HCT116 (cell line): ENCODE results near the gene SLC1A3. TPM values are rescaled to one million over a fixed set of nuclear protein-coding genes. Genes with fewer than 3 reads are reported as not detected.

Experiments
- ATAC-seq: fragments of 200-7000 bp; cut with Tn5 transposase; 2 replicates; pipeline ENCODE4 v1.9.1; 2020; ENCODE audit warnings: mild to moderate bottlenecking, moderate library complexity
- BruUV-seq: library from RNA; stranded (reverse); fragments of 400-500 nt; replicated peaks from 2 replicates; lab custom pipeline; 2021; lab: Mats Ljungman, UMichigan
- CTCF ChIA-PET: fragments of 300-600 bp; sonication (Branson Sonifier 250); formaldehyde crosslinking; loops from one replicate; lab custom pipeline; 2021; ENCODE audit warnings: antibody characterized with exemption; lab: Charles Lee
- POLR2A ChIA-PET: fragments of 300-600, 350-600 bp; sonication (Branson Sonifier 250); formaldehyde crosslinking; loops from one replicate; lab custom pipeline; 2021; ENCODE audit warnings: antibody characterized with exemption; lab: Charles Lee
- RAD21 ChIA-PET, 2 experiments: fragments of 300-600 bp; sonication (Branson Sonifier 250); formaldehyde crosslinking; loops; one replicate each; lab custom pipeline; 2023; ENCODE audit warnings: low total read pairs in 2 of 2; ENCODE audit not compliant: uncharacterized antibody in 2 of 2, unreplicated experiment in 2 of 2, low non-redundant PET in 1 of 2; lab: Charles Lee
- DNase-seq: peaks from one replicate; pipeline ENCODE4 v3.0.0-alpha.2; 2010; ENCODE audit warnings: low read depth, low spot score
- H2AFZ ChIP-seq: fragments of 200-600 bp; shearing (Covaris generic), sonication (generic); 2 replicates; pipeline ENCODE4 v1.6.1; 2017; ENCODE audit warnings: low read depth, mixed run types, mixed read lengths, antibody characterized with exemption, low read length; ENCODE audit not compliant: poor library complexity, severe bottlenecking
- H3K27ac ChIP-seq: 2 replicates; pipeline ENCODE4 v1.5.1; 2012; ENCODE audit warnings: low read depth, low read length
- H3K27me3 ChIP-seq: fragments of 200-600 bp; sonication (generic); 2 replicates; pipeline ENCODE4 v1.6.1; 2016; ENCODE audit warnings: mixed run types, low read length, mixed read lengths; ENCODE audit not compliant: insufficient read depth
- H3K36me3 ChIP-seq, 2 experiments: fragments of 200-500 bp in 1 of 2; fragments of 200-600 bp in 1 of 2; sonication (Bioruptor generic) in 1 of 2; sonication (generic) in 1 of 2; 2 replicates each; pipeline versions ENCODE4 v1.5.1 to v1.6.1; 2014 to 2016; ENCODE audit warnings: low read length in 2 of 2, inconsistent platforms in 1 of 2, mixed read lengths in 1 of 2, mixed run types in 1 of 2; ENCODE audit not compliant: insufficient read depth in 2 of 2, control insufficient read depth in 1 of 2
- H3K4me1 ChIP-seq, 2 experiments: fragments of 200-600 bp in 1 of 2; sonication (generic) in 1 of 2; 2 replicates each; pipeline versions ENCODE4 v1.5.1 to v1.6.1; 2012 to 2017; ENCODE audit warnings: low read length in 2 of 2, inconsistent platforms in 1 of 2, mild to moderate bottlenecking in 1 of 2, mixed read lengths in 1 of 2, mixed run types in 1 of 2, moderate library complexity in 1 of 2; ENCODE audit not compliant: insufficient read depth in 2 of 2, control insufficient read depth in 1 of 2
- H3K4me2 ChIP-seq: fragments of 200-600 bp; sonication (generic); 2 replicates; pipeline ENCODE4 v1.6.1; 2017; ENCODE audit warnings: mixed run types, low read length, mixed read lengths
- H3K4me3 ChIP-seq, 2 experiments: fragments of 200-600 bp in 1 of 2; sonication (generic) in 1 of 2; replicated peaks in 1 of 2; 2 replicates each; pipeline ENCODE4 v1.5.1; 2011 to 2016; ENCODE audit warnings: low read length in 2 of 2, control low read depth in 1 of 2, low read depth in 1 of 2, mild to moderate bottlenecking in 1 of 2, mixed read lengths in 1 of 2, mixed run types in 1 of 2
- H3K79me2 ChIP-seq: fragments of 200-600 bp; sonication (generic); 2 replicates; pipeline ENCODE4 v1.6.1; 2017; ENCODE audit warnings: mild to moderate bottlenecking, mixed run types, low read length, moderate library complexity, mixed read lengths; ENCODE audit not compliant: insufficient read depth
- H3K9ac ChIP-seq: fragments of 200-600 bp; sonication (generic); 2 replicates; pipeline ENCODE4 v1.6.1; 2016; ENCODE audit warnings: low read length, mixed read lengths
- H3K9me2 ChIP-seq: fragments of 200-600 bp; sonication (generic), shearing (Covaris generic); 2 replicates; pipeline ENCODE4 v1.6.1; 2017; ENCODE audit warnings: mixed run types, mild to moderate bottlenecking, moderate library complexity; ENCODE audit not compliant: insufficient read depth
- H3K9me3 ChIP-seq, 2 experiments: fragments of 200-500 bp in 1 of 2; fragments of 200-600 bp in 1 of 2; sonication (Bioruptor generic) in 1 of 2; sonication (generic) in 1 of 2; 2 replicates each; pipeline ENCODE4 v1.6.1; 2014 to 2017; ENCODE audit warnings: low read length in 2 of 2, mixed read lengths in 2 of 2, inconsistent platforms in 1 of 2, low read depth in 1 of 2, mild to moderate bottlenecking in 1 of 2, mixed run types in 1 of 2, moderate library complexity in 1 of 2; ENCODE audit not compliant: control insufficient read depth in 1 of 2, insufficient read depth in 1 of 2
- H4K20me1 ChIP-seq: fragments of 200-600 bp; sonication (generic), shearing (Covaris generic); 2 replicates; pipeline ENCODE4 v1.6.1; 2017; ENCODE audit warnings: mixed run types, mild to moderate bottlenecking, moderate library complexity; ENCODE audit not compliant: insufficient read depth
- ELF1 ChIP-seq: IDR thresholded peaks from 2 replicates; pipeline ENCODE4 v1.6.1; 2012; ENCODE audit warnings: low read depth, borderline replicate concordance
- EZH2phosphoT487 ChIP-seq: fragments of 200-600 bp; IDR thresholded peaks from 2 replicates; pipeline ENCODE4 v1.6.1; 2018; ENCODE audit warnings: antibody characterized with exemption, borderline replicate concordance
- FOSL1 ChIP-seq: IDR thresholded peaks from 2 replicates; pipeline ENCODE4 v1.6.1; 2012; ENCODE audit warnings: low read depth
- RAD21 ChIP-seq: IDR thresholded peaks from 2 replicates; pipeline ENCODE4 v1.6.1; 2012; ENCODE audit warnings: low read depth, mild to moderate bottlenecking
- SIN3A ChIP-seq: IDR thresholded peaks from 2 replicates; pipeline ENCODE4 v1.6.1; 2012; ENCODE audit warnings: low read depth
- TCF7L2 ChIP-seq: IDR thresholded peaks from 2 replicates; pipeline ENCODE4 v1.7.0; 2011; ENCODE audit warnings: borderline replicate concordance, inconsistent platforms; ENCODE audit not compliant: insufficient read depth, insufficient read length; ENCODE audit errors: extremely low read depth
- ZFX ChIP-seq: fragments of 450-650 bp; IDR thresholded peaks from 2 replicates; pipeline ENCODE4 v1.6.1; 2017
- ZNF274 ChIP-seq: fragments of 200-500 bp; sonication (Bioruptor generic); IDR thresholded peaks from 2 replicates; pipeline ENCODE4 v1.6.1; 2014; ENCODE audit warnings: mild to moderate bottlenecking, low read depth, low read length, inconsistent platforms
- intact Hi-C: fragments of 100-400 bp; cut with micrococcal nuclease; formaldehyde crosslinking; loops from 2 replicates; pipeline ENCODE4 v1.10.0; 2022
- total RNA-seq: library from RNA; stranded (reverse); gene quantifications from one replicate; pipeline ENCODE4 v1.2.1, GENCODE V29; 2021; ENCODE audit not compliant: unreplicated experiment
- TF ChIP-seq, protein P1 (sequence below): IDR thresholded peaks from 2 replicates; pipeline ENCODE4 v1.6.1; 2012; ENCODE audit warnings: low read depth
- TF ChIP-seq, protein P2 (sequence below): IDR thresholded peaks from 2 replicates; pipeline ENCODE4 v1.6.1; 2012

SLC1A3 gene
- total RNA-seq, 1 experiment from 2014 or later: 12.9 TPM

DNA sequence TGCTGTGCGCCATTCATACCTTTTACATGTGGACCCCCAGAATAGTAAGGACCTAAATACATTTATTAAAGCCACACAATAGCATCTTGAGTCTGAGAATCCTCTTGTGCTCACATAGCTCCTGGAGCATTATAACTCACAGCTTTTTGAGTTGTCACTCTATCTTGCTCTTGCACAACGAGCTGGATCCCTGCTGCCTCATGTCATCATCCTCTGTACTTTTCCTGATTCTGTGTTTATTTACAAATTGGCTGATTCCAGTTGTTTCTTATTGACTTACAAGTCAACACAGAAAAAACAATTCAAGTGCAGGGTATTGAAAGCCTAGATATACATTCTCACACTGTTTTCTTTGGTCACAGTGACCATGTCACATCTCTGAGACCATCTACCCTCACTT, 112.9 kb downstream of the SLC1A3 start:
- Histone ChIP-seq H3K9me2 (no peaks in the 10 kb centered on the region), H3K9me3 (no peaks in the 10 kb centered on the region), H4K20me1 (no peaks in the 10 kb centered on the region), H3K27me3 (no peaks in the 10 kb centered on the region; the same call in 1 of the 2 replicates), H3K79me2 (no peaks in the 10 kb centered on the region), H3K4me2 (no peak overlapping the region), H3K4me3 (no peak overlapping the region), H3K9ac (no peak overlapping the region), H2AFZ (no peak overlapping the region), H3K36me3 (no peaks in the 10 kb centered on the region), H3K4me1 (no peaks in the 10 kb centered on the region), H3K27ac (no peak overlapping the region)
- RAD21 ChIA-PET: no interaction called here
- no TSS peak for BruUV-seq
- ATAC-seq (no peak), DNase-seq (no peak)
- intact Hi-C loops: no loop called here
- no peak for TF ChIP-seq SIN3A
- TF ChIP-seq FOSL1: no peak
- no peak for TF ChIP-seq EZH2phosphoT487
- no peak for TF ChIP-seq RAD21
- TF ChIP-seq TCF7L2: no peak
- TF ChIP-seq, protein P1, sequence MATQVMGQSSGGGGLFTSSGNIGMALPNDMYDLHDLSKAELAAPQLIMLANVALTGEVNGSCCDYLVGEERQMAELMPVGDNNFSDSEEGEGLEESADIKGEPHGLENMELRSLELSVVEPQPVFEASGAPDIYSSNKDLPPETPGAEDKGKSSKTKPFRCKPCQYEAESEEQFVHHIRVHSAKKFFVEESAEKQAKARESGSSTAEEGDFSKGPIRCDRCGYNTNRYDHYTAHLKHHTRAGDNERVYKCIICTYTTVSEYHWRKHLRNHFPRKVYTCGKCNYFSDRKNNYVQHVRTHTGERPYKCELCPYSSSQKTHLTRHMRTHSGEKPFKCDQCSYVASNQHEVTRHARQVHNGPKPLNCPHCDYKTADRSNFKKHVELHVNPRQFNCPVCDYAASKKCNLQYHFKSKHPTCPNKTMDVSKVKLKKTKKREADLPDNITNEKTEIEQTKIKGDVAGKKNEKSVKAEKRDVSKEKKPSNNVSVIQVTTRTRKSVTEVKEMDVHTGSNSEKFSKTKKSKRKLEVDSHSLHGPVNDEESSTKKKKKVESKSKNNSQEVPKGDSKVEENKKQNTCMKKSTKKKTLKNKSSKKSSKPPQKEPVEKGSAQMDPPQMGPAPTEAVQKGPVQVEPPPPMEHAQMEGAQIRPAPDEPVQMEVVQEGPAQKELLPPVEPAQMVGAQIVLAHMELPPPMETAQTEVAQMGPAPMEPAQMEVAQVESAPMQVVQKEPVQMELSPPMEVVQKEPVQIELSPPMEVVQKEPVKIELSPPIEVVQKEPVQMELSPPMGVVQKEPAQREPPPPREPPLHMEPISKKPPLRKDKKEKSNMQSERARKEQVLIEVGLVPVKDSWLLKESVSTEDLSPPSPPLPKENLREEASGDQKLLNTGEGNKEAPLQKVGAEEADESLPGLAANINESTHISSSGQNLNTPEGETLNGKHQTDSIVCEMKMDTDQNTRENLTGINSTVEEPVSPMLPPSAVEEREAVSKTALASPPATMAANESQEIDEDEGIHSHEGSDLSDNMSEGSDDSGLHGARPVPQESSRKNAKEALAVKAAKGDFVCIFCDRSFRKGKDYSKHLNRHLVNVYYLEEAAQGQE: no peak
- TF ChIP-seq ZNF274: no peak
- TF ChIP-seq ZFX: no peak
- TF ChIP-seq, protein P2, sequence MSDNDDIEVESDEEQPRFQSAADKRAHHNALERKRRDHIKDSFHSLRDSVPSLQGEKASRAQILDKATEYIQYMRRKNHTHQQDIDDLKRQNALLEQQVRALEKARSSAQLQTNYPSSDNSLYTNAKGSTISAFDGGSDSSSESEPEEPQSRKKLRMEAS: no peak
- TF ChIP-seq ELF1: no peak
- POLR2A ChIA-PET: interaction anchor here (1.0 kb wide), 1 partner anchor 10 kb away, joined by 3 read pairs; no protein-coding TSS in a partner anchor
- CTCF ChIA-PET: interaction anchor here (1.1 kb wide), 1 partner anchor 16 kb away, joined by 3 read pairs; no protein-coding TSS in a partner anchor
